DOHH2 (cell line): ENCODE measurements around the gene ENC1.

Experiments used
- H3F3A ChIP-seq: fragments of 200-600 bp; sonication (generic), shearing (Covaris generic); 2 replicates; pipeline ENCODE4 v1.6.0; 2016; ENCODE audit warnings: antibody characterized with exemption, mild to moderate bottlenecking; ENCODE audit not compliant: control insufficient read depth, insufficient read depth
- H3K27ac ChIP-seq: fragments of 200-600 bp; sonication (generic); 2 replicates; pipeline ENCODE4 v1.5.1; 2014; ENCODE audit warnings: low read depth, mild to moderate bottlenecking, low read length, moderate library complexity
- H3K27me3 ChIP-seq: fragments of 200-600 bp; sonication (generic); 2 replicates; pipeline ENCODE4 v1.6.1; 2014; ENCODE audit warnings: mild to moderate bottlenecking, low read length, mixed read lengths; ENCODE audit not compliant: control insufficient read depth
- H3K36me3 ChIP-seq: fragments of 200-600 bp; sonication (generic); 2 replicates; pipeline ENCODE4 v1.6.1; 2014; ENCODE audit warnings: mild to moderate bottlenecking, low read length, moderate library complexity, mixed read lengths; ENCODE audit not compliant: control insufficient read depth
- H3K4me1 ChIP-seq: fragments of 200-600 bp; sonication (generic); 2 replicates; pipeline ENCODE4 v1.6.1; 2014; ENCODE audit warnings: mild to moderate bottlenecking, low read length, mixed read lengths; ENCODE audit not compliant: control insufficient read depth
- H3K4me2 ChIP-seq: fragments of 200-600 bp; sonication (generic); 2 replicates; pipeline ENCODE4 v1.6.0; 2014; ENCODE audit warnings: mild to moderate bottlenecking, low read length, moderate library complexity
- H3K4me3 ChIP-seq: fragments of 200-600 bp; sonication (generic); 2 replicates; pipeline ENCODE4 v1.5.1; 2014; ENCODE audit warnings: mild to moderate bottlenecking, low read length, mixed read lengths
- H3K79me2 ChIP-seq: fragments of 200-600 bp; sonication (generic); 2 replicates; pipeline ENCODE4 v1.6.1; 2014; ENCODE audit warnings: mild to moderate bottlenecking, low read length, mixed read lengths; ENCODE audit not compliant: control insufficient read depth
- H3K9me2 ChIP-seq: fragments of 200-600 bp; sonication (generic); replicated peaks from 2 replicates; pipeline ENCODE4 v1.6.1; 2014; ENCODE audit warnings: mild to moderate bottlenecking, low read length, mixed read lengths; ENCODE audit not compliant: control insufficient read depth
- H3K9me3 ChIP-seq: fragments of 200-600 bp; sonication (generic); 2 replicates; pipeline ENCODE4 v1.6.1; 2014; ENCODE audit warnings: antibody characterized with exemption, low read length, mixed read lengths; ENCODE audit not compliant: control insufficient read depth, insufficient read depth
- H4K20me1 ChIP-seq: fragments of 200-600 bp; sonication (generic); 2 replicates; pipeline ENCODE4 v1.6.0; 2014; ENCODE audit warnings: low read depth, mild to moderate bottlenecking, antibody characterized with exemption, low read length, moderate library complexity; ENCODE audit not compliant: control insufficient read depth, insufficient read depth
- CTCF ChIP-seq: fragments of 200-600 bp; sonication (generic); IDR thresholded peaks from one replicate; pipeline ENCODE4 v1.5.1; 2014; ENCODE audit warnings: antibody characterized with exemption, mild to moderate bottlenecking, low read depth, low read length; ENCODE audit not compliant: poor library complexity, severe bottlenecking
- EZH2phosphoT487 ChIP-seq: fragments of 200-600 bp; sonication (generic); IDR thresholded peaks from 2 replicates; pipeline ENCODE4 v1.6.1; 2017; ENCODE audit warnings: borderline replicate concordance, mild to moderate bottlenecking, antibody characterized with exemption, low read length, moderate library complexity, mixed read lengths

ENC1 gene

GRCh38 chr5:74613283-74613682 is 27.2 kb downstream of the ENC1 start:
- H3K4me1 ChIP-seq = no peaks in the 10 kb centered on the region
- H3K4me3 ChIP-seq = no peak overlapping the region
- H3K27ac ChIP-seq = no peak overlapping the region
- H3F3A ChIP-seq = no peaks in the 10 kb centered on the region
- TF ChIP-seq CTCF (no peak), EZH2phosphoT487 (no peak)
- no peaks in the 10 kb centered on the region for H3K9me3 ChIP-seq
- H3K36me3 ChIP-seq = no peaks in the 10 kb centered on the region
- H3K9me2 ChIP-seq = no peaks in the 10 kb centered on the region
- H3K4me2 ChIP-seq = no peak overlapping the region
- H3K27me3 ChIP-seq = peaks cover 7% of the 10 kb centered on the region; the same call in 1 of the 2 replicates
- H4K20me1 ChIP-seq = no peaks in the 10 kb centered on the region
- no peaks in the 10 kb centered on the region for H3K79me2 ChIP-seq

GRCh38 chr5:74612045-74612444 is 28.5 kb downstream of the ENC1 start:
- TF ChIP-seq EZH2phosphoT487 = no peak
- TF ChIP-seq CTCF = no peak

GRCh38 chr5:74608736-74609601 is 31.6 kb downstream of the ENC1 start:
- Histone ChIP-seq H4K20me1 (no peaks in the 10 kb centered on the region), H3K4me2 (no peak overlapping the region), H3K9me2 (no peaks in the 10 kb centered on the region), H3K27ac (no peak overlapping the region), H3K79me2 (no peaks in the 10 kb centered on the region), H3K4me3 (no peak overlapping the region), H3K4me1 (no peaks in the 10 kb centered on the region), H3K9me3 (no peaks in the 10 kb centered on the region), H3K36me3 (no peaks in the 10 kb centered on the region), H3F3A (no peaks in the 10 kb centered on the region), H3K27me3 (peaks cover 4% of the 10 kb centered on the region; the same call in 1 of the 2 replicates)
- no peak for TF ChIP-seq EZH2phosphoT487
- TF ChIP-seq CTCF = no peak

More at GRCh38 chr5:74612045-74612444, 28.5 kb downstream of the ENC1 start:
- Histone ChIP-seq H3K27ac (no peak overlapping the region), H4K20me1 (no peaks in the 10 kb centered on the region), H3K79me2 (no peaks in the 10 kb centered on the region), H3K4me2 (no peak overlapping the region), H3K27me3 (peaks cover 7% of the 10 kb centered on the region; the same call in 1 of the 2 replicates), H3K36me3 (no peaks in the 10 kb centered on the region), H3K4me1 (no peaks in the 10 kb centered on the region), H3F3A (no peaks in the 10 kb centered on the region), H3K9me3 (no peaks in the 10 kb centered on the region), H3K9me2 (no peaks in the 10 kb centered on the region), H3K4me3 (no peak overlapping the region)
